Measurements from ENCODE around the gene SPO11.
"Not testable (repeated sequence)": the region's sequence is repeated elsewhere in the genome, so short reads cannot be mapped to it uniquely, and the experiment has no call there.

Gene SPO11

GRCh38 chr20:57350081-57350710 is 20.6 kb downstream of the SPO11 start:
- no peak for TF ChIP-seq CTCF (IDR thresholded peaks at IDR 0.05; ENCODE audit: low read length, missing control alignments)
- no peak for DNase-seq (ENCODE audit: low read depth)
- H3K4me3 ChIP-seq (replicated peaks; ENCODE audit: low read depth, low read length) = no peak overlapping the region

- DNase-seq (ENCODE audit: low read depth) = not testable (repeated sequence)
- H3K4me3 ChIP-seq (replicated peaks; ENCODE audit: low read depth, low read length) = peak overlapping the region; percentile 73
Measured at GRCh38 chr20:57350726-57351041, 21.1 kb downstream of the SPO11 start.

- H3K4me3 ChIP-seq (replicated peaks; ENCODE audit: low read depth, low read length) = peak within 1 kb of the TSS; percentile 73
- DNase-seq (ENCODE audit: low read depth) = peak; percentile 94
- TF ChIP-seq CTCF (IDR thresholded peaks at IDR 0.05; ENCODE audit: low read length, missing control alignments) = no peak
Measured at GRCh38 chr20:57351042-57351783, 21.6 kb downstream of the SPO11 start, which contains the start of gene RAE1. TSS of gene RAE1 (plus strand) at chr20:57351255. CDS start at chr20:57354039, 2,784 bp downstream.

- H3K4me3 ChIP-seq (replicated peaks; ENCODE audit: low read depth, low read length) = peak overlapping the region; percentile 73
- no peak for TF ChIP-seq CTCF (IDR thresholded peaks at IDR 0.05; ENCODE audit: low read length, missing control alignments)
- no peak for DNase-seq (ENCODE audit: low read depth)
Measured at GRCh38 chr20:57352305-57352704, 22.7 kb downstream of the SPO11 start.

GRCh38 chr20:57353351-57353750 is 23.7 kb downstream of the SPO11 start:
- no peak for DNase-seq (ENCODE audit: low read depth)
- no peak for TF ChIP-seq CTCF (IDR thresholded peaks at IDR 0.05; ENCODE audit: low read length, missing control alignments)
- H3K4me3 ChIP-seq (replicated peaks; ENCODE audit: low read depth, low read length) = no peak overlapping the region

- DNase-seq (ENCODE audit: low read depth) = peak; percentile 76
- H3K4me3 ChIP-seq (replicated peaks; ENCODE audit: low read depth, low read length) = no peak overlapping the region
- no peak for TF ChIP-seq CTCF (IDR thresholded peaks at IDR 0.05; ENCODE audit: low read length, missing control alignments)
Measured at GRCh38 chr20:57361517-57361916, 31.9 kb downstream of the SPO11 start.

GRCh38 chr20:57364451-57364850 is 34.8 kb downstream of the SPO11 start:
- no peak overlapping the region for H3K4me3 ChIP-seq (replicated peaks; ENCODE audit: low read depth, low read length)
- no peak for DNase-seq (ENCODE audit: low read depth)
- TF ChIP-seq CTCF (IDR thresholded peaks at IDR 0.05; ENCODE audit: low read length, missing control alignments) = no peak
